Transverse colon (tissue), 3 donors: ENCODE measurements around the gene LHX2.

ENCODE experiments used
- EP300 ChIP-seq: sonication (generic); formaldehyde crosslinking; IDR thresholded peaks from one replicate; pipeline ENCODE4 v1.6.1; 2017; ENCODE audit warnings: antibody characterized with exemption, low read depth
- POLR2A ChIP-seq: fragments of 450-650 bp; IDR thresholded peaks from one replicate; pipeline ENCODE4 v1.6.1; 2016; ENCODE audit warnings: antibody characterized with exemption, mild to moderate bottlenecking, moderate library complexity
- TF ChIP-seq, protein P1 (sequence below), 5 experiments: fragments of 200-600 bp in 3 of 5; fragments of 450-650 bp in 2 of 5; sonication (generic) in 3 of 5; IDR thresholded peaks; 1 replicate in 2 of 5; 2 replicates in 3 of 5; pipeline ENCODE4 v1.5.1; 2016 to 2017; ENCODE audit warnings: antibody characterized with exemption in 5 of 5, inconsistent platforms in 3 of 5, mild to moderate bottlenecking in 2 of 5, moderate library complexity in 1 of 5

DNA sequence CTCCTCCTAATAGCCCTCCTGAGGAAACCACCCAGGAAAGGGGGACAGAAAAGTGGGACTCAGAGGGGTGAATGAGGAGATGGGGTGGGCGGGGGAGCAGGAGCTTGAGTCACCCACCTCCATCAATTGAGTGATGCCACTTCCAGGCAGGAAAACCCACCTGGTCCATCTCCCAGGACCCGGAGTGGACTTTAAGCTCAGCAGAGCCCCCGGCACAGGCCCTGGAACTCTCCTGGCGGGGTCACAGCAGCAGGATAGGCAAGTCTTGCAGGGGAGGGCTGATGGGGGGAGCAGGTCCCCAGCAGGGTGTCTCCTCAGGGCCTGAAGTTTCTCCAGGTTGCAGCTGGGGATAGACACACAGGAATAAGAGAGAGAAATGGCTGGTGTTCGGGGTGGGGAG is 40.8 kb downstream of the LHX2 start:
- TF ChIP-seq EP300 (no peak), POLR2A (no peak)
- TF ChIP-seq, protein P1, sequence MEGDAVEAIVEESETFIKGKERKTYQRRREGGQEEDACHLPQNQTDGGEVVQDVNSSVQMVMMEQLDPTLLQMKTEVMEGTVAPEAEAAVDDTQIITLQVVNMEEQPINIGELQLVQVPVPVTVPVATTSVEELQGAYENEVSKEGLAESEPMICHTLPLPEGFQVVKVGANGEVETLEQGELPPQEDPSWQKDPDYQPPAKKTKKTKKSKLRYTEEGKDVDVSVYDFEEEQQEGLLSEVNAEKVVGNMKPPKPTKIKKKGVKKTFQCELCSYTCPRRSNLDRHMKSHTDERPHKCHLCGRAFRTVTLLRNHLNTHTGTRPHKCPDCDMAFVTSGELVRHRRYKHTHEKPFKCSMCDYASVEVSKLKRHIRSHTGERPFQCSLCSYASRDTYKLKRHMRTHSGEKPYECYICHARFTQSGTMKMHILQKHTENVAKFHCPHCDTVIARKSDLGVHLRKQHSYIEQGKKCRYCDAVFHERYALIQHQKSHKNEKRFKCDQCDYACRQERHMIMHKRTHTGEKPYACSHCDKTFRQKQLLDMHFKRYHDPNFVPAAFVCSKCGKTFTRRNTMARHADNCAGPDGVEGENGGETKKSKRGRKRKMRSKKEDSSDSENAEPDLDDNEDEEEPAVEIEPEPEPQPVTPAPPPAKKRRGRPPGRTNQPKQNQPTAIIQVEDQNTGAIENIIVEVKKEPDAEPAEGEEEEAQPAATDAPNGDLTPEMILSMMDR (IDR thresholded peaks at IDR 0.05): no peak
